Measurements from ENCODE around the gene TMEM150B. TPM values are rescaled to one million over a fixed set of nuclear protein-coding genes. Genes with fewer than 3 reads are reported as not detected.

Gene TMEM150B
- total and polyA plus RNA-seq, 4 donors: 0.81 to 3.3 (median 2.0) TPM

DNA sequence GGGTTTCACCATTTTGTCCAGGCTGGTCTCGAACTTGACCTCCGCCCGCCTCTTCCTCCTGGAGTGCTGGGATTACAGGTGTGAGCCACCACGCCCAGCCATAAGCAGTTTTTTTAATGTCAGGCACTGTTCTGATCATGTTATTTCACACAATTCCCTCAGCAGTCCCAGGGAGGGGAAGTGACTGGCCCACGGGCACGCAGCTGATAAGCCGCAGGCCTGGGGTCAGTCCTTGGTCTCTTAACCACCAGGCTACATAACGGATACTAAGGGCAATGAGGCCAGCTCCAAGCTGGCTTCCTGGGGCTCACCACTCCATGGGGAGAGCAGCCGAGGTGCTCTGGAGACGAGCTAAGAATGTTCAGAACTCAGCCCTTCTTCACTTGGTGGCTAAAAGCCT, 27.9 kb downstream of the TMEM150B start:
- Histone ChIP-seq H3K9me3 (ENCODE audit: control insufficient read depth in 4 of 4, low read length in 3 of 4) (no peaks in the 10 kb centered on the region), H3K27me3 (ENCODE audit: control insufficient read depth in 4 of 4, insufficient read depth in 4 of 4, low read length in 3 of 4) (no peaks in the 10 kb centered on the region), H3K9ac (ENCODE audit: low read depth in 1 of 2, low read length in 2 of 2) (no peak overlapping the region), H3K4me1 (ENCODE audit: control insufficient read depth in 4 of 4, insufficient read depth in 4 of 4, low read length in 3 of 4) (peaks cover 0 to 7% (median 3%) of the 10 kb centered on the region in 4 donors), H3K4me3 (ENCODE audit: low read depth in 1 of 3, low read length in 3 of 3) (no peak overlapping the region), H3K36me3 (ENCODE audit: control insufficient read depth in 4 of 4, insufficient read depth in 3 of 4, low read depth in 1 of 4, low read length in 3 of 4) (no peaks in the 10 kb centered on the region), H3K27ac (ENCODE audit: low read depth in 1 of 2, low read length in 2 of 2) (no peak overlapping the region)
- 83% methylated on average over 10 of the region's 10 CpGs for WGBS
- TF ChIP-seq TAF1 (conservative IDR thresholded peaks at IDR 0.05) (no peak), JUND (IDR thresholded peaks at IDR 0.05) (no peak), FOXA2 (IDR thresholded peaks at IDR 0.05) (no peak), HNF4A (conservative IDR thresholded peaks at IDR 0.05) (no peak), GABPA (IDR thresholded peaks at IDR 0.05 in 1 of 2, conservative IDR thresholded peaks at IDR 0.05 in 1 of 2) (no peak)
- DNase-seq (ENCODE audit: low spot score): no peak

DNA sequence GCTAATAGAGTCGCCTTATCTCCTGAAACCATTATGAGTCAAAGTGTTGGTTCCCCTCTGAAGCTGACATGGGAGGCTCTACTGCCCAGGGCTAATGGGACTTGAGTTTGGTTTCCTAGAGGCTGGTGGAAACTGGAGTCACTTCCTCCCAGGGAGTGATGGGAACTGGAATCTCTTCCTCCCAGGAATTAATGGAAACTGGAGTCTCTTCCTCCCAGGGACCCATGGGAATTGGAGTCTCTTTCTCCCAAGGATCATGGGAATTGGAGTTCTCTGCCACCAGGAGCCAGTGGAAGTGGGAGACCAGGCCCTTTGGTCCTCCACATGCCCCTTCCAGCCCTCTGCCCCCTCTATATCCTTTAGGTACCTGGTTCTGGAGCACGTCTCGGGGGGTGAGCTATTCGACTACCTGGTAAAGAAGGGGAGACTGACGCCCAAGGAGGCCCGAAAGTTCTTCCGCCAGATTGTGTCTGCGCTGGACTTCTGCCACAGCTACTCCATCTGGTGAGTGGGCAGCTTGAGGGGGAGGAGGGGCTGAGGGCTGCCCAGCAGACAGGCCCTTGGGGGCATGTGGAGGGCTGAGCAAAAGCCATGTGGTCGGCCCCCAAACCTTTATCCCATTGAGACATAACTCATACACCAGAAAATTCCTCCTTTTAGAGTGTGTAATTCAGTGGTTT, 35.9 kb downstream of the TMEM150B start:
- WGBS: 97% methylated on average over 9 of the region's 9 CpGs

More for the DNA sequence above, 35.9 kb downstream of the TMEM150B start:
- Histone ChIP-seq H3K27me3 (ENCODE audit: control insufficient read depth in 4 of 4, insufficient read depth in 4 of 4, low read length in 3 of 4) (no peaks in the 10 kb centered on the region), H3K4me3 (ENCODE audit: low read depth in 1 of 3, low read length in 3 of 3) (no peak overlapping the region), H3K36me3 (ENCODE audit: control insufficient read depth in 4 of 4, insufficient read depth in 3 of 4, low read depth in 1 of 4, low read length in 3 of 4) (no peaks in the 10 kb centered on the region), H3K4me1 (ENCODE audit: control insufficient read depth in 4 of 4, insufficient read depth in 4 of 4, low read length in 3 of 4) (no peaks in the 10 kb centered on the region), H3K9ac (ENCODE audit: low read depth in 1 of 2, low read length in 2 of 2) (no peak overlapping the region), H3K27ac (ENCODE audit: low read depth in 1 of 2, low read length in 2 of 2) (no peak overlapping the region), H3K9me3 (ENCODE audit: control insufficient read depth in 4 of 4, low read length in 3 of 4) (no peaks in the 10 kb centered on the region)
- TF ChIP-seq RAD21 (IDR thresholded peaks at IDR 0.05): no peak
- TF ChIP-seq HNF4G (IDR thresholded peaks at IDR 0.05): no peak
- no peak for TF ChIP-seq FOXA1 (IDR thresholded peaks at IDR 0.05)
- no peak for TF ChIP-seq ATF3 (IDR thresholded peaks at IDR 0.05)
- TF ChIP-seq EGR1 (IDR thresholded peaks at IDR 0.05; ENCODE audit: low read depth in 2 of 2): no peak
- TF ChIP-seq, protein P1, sequence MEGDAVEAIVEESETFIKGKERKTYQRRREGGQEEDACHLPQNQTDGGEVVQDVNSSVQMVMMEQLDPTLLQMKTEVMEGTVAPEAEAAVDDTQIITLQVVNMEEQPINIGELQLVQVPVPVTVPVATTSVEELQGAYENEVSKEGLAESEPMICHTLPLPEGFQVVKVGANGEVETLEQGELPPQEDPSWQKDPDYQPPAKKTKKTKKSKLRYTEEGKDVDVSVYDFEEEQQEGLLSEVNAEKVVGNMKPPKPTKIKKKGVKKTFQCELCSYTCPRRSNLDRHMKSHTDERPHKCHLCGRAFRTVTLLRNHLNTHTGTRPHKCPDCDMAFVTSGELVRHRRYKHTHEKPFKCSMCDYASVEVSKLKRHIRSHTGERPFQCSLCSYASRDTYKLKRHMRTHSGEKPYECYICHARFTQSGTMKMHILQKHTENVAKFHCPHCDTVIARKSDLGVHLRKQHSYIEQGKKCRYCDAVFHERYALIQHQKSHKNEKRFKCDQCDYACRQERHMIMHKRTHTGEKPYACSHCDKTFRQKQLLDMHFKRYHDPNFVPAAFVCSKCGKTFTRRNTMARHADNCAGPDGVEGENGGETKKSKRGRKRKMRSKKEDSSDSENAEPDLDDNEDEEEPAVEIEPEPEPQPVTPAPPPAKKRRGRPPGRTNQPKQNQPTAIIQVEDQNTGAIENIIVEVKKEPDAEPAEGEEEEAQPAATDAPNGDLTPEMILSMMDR (IDR thresholded peaks at IDR 0.05; ENCODE audit: low read depth, low read length, missing input control): no peak
- no peak for TF ChIP-seq JUND (IDR thresholded peaks at IDR 0.05)
- no peak for TF ChIP-seq HNF4A (conservative IDR thresholded peaks at IDR 0.05)
- no peak for TF ChIP-seq FOXA2 (IDR thresholded peaks at IDR 0.05)
- TF ChIP-seq, protein P2, sequence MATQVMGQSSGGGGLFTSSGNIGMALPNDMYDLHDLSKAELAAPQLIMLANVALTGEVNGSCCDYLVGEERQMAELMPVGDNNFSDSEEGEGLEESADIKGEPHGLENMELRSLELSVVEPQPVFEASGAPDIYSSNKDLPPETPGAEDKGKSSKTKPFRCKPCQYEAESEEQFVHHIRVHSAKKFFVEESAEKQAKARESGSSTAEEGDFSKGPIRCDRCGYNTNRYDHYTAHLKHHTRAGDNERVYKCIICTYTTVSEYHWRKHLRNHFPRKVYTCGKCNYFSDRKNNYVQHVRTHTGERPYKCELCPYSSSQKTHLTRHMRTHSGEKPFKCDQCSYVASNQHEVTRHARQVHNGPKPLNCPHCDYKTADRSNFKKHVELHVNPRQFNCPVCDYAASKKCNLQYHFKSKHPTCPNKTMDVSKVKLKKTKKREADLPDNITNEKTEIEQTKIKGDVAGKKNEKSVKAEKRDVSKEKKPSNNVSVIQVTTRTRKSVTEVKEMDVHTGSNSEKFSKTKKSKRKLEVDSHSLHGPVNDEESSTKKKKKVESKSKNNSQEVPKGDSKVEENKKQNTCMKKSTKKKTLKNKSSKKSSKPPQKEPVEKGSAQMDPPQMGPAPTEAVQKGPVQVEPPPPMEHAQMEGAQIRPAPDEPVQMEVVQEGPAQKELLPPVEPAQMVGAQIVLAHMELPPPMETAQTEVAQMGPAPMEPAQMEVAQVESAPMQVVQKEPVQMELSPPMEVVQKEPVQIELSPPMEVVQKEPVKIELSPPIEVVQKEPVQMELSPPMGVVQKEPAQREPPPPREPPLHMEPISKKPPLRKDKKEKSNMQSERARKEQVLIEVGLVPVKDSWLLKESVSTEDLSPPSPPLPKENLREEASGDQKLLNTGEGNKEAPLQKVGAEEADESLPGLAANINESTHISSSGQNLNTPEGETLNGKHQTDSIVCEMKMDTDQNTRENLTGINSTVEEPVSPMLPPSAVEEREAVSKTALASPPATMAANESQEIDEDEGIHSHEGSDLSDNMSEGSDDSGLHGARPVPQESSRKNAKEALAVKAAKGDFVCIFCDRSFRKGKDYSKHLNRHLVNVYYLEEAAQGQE (IDR thresholded peaks at IDR 0.05): no peak
- no peak for TF ChIP-seq NR2F2 (IDR thresholded peaks at IDR 0.05)
- TF ChIP-seq GABPA (IDR thresholded peaks at IDR 0.05 in 1 of 2, conservative IDR thresholded peaks at IDR 0.05 in 1 of 2): no peak
- no peak for TF ChIP-seq TAF1 (conservative IDR thresholded peaks at IDR 0.05)
- DNase-seq (ENCODE audit: low spot score): no peak
